CMK (cell line): ENCODE measurements around the gene DDT.
"Not testable (repeated sequence)": the region's sequence is repeated elsewhere in the genome, so short reads cannot be mapped to it uniquely, and the experiment has no call there.

ENCODE experiments used
- DNase-seq: peaks from one replicate; pipeline ENCODE4 v3.0.0-alpha.2; 2010; ENCODE audit warnings: low read depth

Gene DDT

GRCh38 chr22:23952794-23953405 is 21.3 kb downstream of the DDT start:
- not testable (repeated sequence) for DNase-seq

- DNase-seq: not testable (repeated sequence)
Measured at GRCh38 chr22:23951383-23951782, 22.9 kb downstream of the DDT start.

- not testable (repeated sequence) for DNase-seq
Measured at GRCh38 chr22:23949764-23950163, 24.5 kb downstream of the DDT start.

- not testable (repeated sequence) for DNase-seq
Measured at GRCh38 chr22:23947391-23947790, 26.9 kb downstream of the DDT start.

GRCh38 chr22:23940166-23940565 is 34.1 kb downstream of the DDT start:
- not testable (repeated sequence) for DNase-seq

- no peak for DNase-seq
Measured at GRCh38 chr22:23939017-23939357, 35.3 kb downstream of the DDT start.

DNA sequence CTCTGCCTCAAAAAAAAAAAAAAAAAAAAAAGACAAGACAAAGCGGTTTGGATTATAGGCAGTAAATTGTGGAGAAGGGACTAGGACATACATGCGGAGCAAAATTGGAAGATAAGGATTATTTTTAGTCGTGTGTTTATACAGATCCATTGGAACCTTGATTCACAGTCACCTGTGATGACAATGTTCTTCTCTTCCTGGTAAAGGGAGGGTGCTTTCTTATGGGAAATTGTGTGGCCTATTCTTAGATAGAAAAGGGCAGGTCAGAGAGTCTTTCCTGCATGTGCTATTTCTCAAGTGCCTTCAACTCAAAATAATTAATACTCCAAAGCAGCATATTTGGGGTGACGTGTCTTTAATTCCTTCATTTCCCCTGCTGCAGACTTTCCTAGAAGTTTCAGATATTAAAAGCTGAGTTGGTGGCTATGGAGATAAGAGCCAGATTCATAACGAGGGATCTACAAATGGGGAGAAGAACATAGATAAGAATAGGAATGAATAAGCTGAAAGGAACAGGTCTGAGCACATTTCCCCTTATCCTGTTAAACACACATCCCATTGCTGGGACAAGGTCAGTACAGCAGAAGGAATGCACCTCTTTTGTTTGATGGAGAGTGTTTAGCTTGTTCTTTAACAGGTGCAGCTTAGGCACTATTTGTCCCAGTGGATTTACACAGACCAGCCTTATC is 35.8 kb downstream of the DDT start:
- peak; percentile 56 for DNase-seq

GRCh38 chr22:23926561-23926960 is 47.7 kb downstream of the DDT start:
- DNase-seq: no peak

DNA sequence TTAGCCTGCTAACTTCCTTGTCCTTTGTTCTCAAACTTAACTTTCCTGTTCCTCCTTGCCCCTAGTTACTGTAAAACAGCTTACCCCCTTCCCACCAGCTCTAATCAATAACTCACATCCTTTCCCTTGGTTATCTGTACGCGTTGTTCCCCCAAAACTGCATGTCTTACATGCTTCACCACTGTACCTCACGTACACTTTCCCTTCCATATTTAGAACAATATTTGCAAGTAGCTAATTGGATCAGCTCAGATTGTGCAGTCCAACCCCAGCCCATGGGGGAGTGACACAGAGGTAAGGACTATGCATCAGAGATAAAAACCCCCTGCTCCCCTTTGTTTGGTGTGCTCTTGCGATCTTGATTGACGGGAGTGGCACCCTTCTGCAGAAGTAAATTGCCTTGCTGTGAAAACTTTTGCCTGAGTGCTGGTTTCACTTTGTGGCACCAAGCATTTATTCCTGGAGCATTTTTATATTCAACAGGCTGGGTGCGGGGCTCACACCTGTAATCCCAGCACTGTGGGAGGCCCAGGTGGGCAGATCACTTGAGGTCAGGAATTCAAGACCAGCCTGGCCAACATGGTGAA is 49.1 kb downstream of the DDT start:
- DNase-seq: no peak

DNA sequence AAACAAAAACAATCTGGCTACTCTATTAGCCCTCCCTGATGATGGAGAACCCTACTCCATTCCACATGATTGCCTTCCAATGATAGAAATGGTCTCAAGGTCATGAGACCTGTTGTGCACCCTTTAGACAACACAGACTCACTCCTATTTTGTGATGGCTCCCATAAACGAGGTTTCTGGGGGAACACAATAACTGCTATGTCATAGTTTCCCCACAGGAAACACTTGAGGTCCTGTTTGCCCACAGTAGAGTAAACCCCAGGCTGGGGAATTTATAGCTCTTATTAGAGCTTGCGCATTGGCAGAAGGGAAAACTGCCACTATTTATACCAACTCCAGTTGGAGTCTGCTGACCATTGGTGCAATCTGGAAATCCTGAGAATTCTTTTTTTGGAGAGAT is 51.3 kb downstream of the DDT start:
- no peak for DNase-seq

DNA sequence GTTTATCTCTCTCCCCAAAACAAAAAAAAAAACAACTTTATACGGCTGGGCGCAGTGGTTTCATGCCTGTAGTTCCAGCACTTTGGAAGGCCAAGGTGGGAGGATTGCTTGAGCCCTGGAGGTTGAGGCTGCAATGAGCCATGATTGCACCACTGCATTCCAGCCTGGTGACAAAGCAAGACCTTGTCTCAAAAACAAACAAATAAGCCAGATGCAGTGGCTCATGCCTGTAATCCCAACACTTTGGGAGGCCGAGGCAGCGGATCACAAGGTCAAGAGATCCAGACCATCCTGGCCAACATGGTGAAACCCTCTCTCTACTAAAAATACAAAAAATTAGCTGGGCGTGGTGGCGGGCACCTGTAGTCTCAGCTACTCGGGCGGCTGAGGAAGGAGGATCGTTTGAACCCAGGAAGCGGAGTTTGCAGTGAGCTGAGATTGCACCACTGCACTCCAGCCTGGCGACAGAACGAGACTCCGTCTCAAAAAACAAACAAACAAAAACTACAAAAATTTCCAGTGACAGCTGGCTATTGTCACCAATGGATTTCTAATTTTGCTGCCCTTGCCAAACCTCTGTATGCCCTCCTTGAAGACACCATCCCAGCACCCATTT is 52.5 kb downstream of the DDT start:
- DNase-seq: not testable (repeated sequence)
